Measurements from ENCODE around the gene KRABD2.

KRABD2 gene

GRCh38 chr17:8405499-8406016, 29.1 kb upstream of the KRABD2 start:
- Histone ChIP-seq H3K27me3 (replicated peaks; ENCODE audit: insufficient read depth, low read depth, low read length, poor library complexity) (peaks cover 5% of the 10 kb centered on the region), H3K4me3 (ENCODE audit: low read depth, low read length, poor library complexity, severe bottlenecking) (no peak overlapping the region), H3K9me3 (ENCODE audit: low read depth, low read length, poor library complexity, severe bottlenecking) (no peaks in the 10 kb centered on the region), H3K4me1 (ENCODE audit: insufficient read depth, low read length, poor library complexity, severe bottlenecking) (no peaks in the 10 kb centered on the region), H3K36me3 (ENCODE audit: insufficient read depth, low read length, poor library complexity, severe bottlenecking) (no peaks in the 10 kb centered on the region), H3K27ac (ENCODE audit: low read depth, low read length, poor library complexity, severe bottlenecking) (no peak overlapping the region)
- DNase-seq (ENCODE audit: low spot score) = no peak
- ChIA-PET CTCF (interaction anchor here (0.6 kb wide), 1 partner anchor 22 kb away, joined by 3 read pairs; no protein-coding TSS in a partner anchor), POLR2A (ENCODE audit: low non-redundant PET) (no interaction called here)
- no TSS peak for BruUV-seq (replicated peaks)
- no peak for TF ChIP-seq EZH2 (IDR thresholded peaks at IDR 0.05; ENCODE audit: borderline replicate concordance, low read depth, low read length, poor library complexity, severe bottlenecking)
- no peak for TF ChIP-seq CTCF (conservative IDR thresholded peaks at IDR 0.05; ENCODE audit: low read depth, low read length)
- intact Hi-C loops (cut with micrococcal nuclease; ENCODE audit: unreplicated experiment) = no loop called here

- no TSS peak for BruUV-seq (replicated peaks)
- no peak overlapping the region for H3K4me3 ChIP-seq (ENCODE audit: low read depth, low read length, poor library complexity, severe bottlenecking)
- no peaks in the 10 kb centered on the region for H3K36me3 ChIP-seq (ENCODE audit: insufficient read depth, low read length, poor library complexity, severe bottlenecking)
- ChIA-PET CTCF (interaction anchor here (0.6 kb wide), 1 partner anchor 64 kb away, joined by 5 read pairs; the partner anchor contains the start of gene ODF4), POLR2A (ENCODE audit: low non-redundant PET) (no interaction called here)
- no peaks in the 10 kb centered on the region for H3K4me1 ChIP-seq (ENCODE audit: insufficient read depth, low read length, poor library complexity, severe bottlenecking)
- no peak for DNase-seq (ENCODE audit: low spot score)
- H3K27me3 ChIP-seq (replicated peaks; ENCODE audit: insufficient read depth, low read depth, low read length, poor library complexity) = peaks cover 6% of the 10 kb centered on the region
- H3K9me3 ChIP-seq (ENCODE audit: low read depth, low read length, poor library complexity, severe bottlenecking) = no peaks in the 10 kb centered on the region
- TF ChIP-seq EZH2 (IDR thresholded peaks at IDR 0.05; ENCODE audit: borderline replicate concordance, low read depth, low read length, poor library complexity, severe bottlenecking) = no peak
- intact Hi-C loops (cut with micrococcal nuclease; ENCODE audit: unreplicated experiment) = no loop called here
- H3K27ac ChIP-seq (ENCODE audit: low read depth, low read length, poor library complexity, severe bottlenecking) = no peak overlapping the region
Measured at GRCh38 chr17:8402921-8403536, 26.5 kb upstream of the KRABD2 start.

- TF ChIP-seq CTCF (conservative IDR thresholded peaks at IDR 0.05; ENCODE audit: low read depth, low read length) (no peak), EZH2 (IDR thresholded peaks at IDR 0.05; ENCODE audit: borderline replicate concordance, low read depth, low read length, poor library complexity, severe bottlenecking) (no peak)
- peaks cover 20% of the 10 kb centered on the region for H3K27me3 ChIP-seq (replicated peaks; ENCODE audit: insufficient read depth, low read depth, low read length, poor library complexity)
- DNase-seq (ENCODE audit: low spot score) = no peak
- no peaks in the 10 kb centered on the region for H3K4me1 ChIP-seq (ENCODE audit: insufficient read depth, low read length, poor library complexity, severe bottlenecking)
- H3K27ac ChIP-seq (ENCODE audit: low read depth, low read length, poor library complexity, severe bottlenecking) = no peak overlapping the region
- CTCF ChIA-PET = no interaction called here
- POLR2A ChIA-PET (ENCODE audit: low non-redundant PET) = no interaction called here
- no peaks in the 10 kb centered on the region for H3K36me3 ChIP-seq (ENCODE audit: insufficient read depth, low read length, poor library complexity, severe bottlenecking)
- intact Hi-C loops (cut with micrococcal nuclease; ENCODE audit: unreplicated experiment) = no loop called here
- no peaks in the 10 kb centered on the region for H3K9me3 ChIP-seq (ENCODE audit: low read depth, low read length, poor library complexity, severe bottlenecking)
- BruUV-seq (replicated peaks) = no TSS peak
- no peak overlapping the region for H3K4me3 ChIP-seq (ENCODE audit: low read depth, low read length, poor library complexity, severe bottlenecking)
Measured at GRCh38 chr17:8401107-8401506, 24.6 kb upstream of the KRABD2 start.

- H3K27ac ChIP-seq (ENCODE audit: low read depth, low read length, poor library complexity, severe bottlenecking) = no peak overlapping the region
- no peak overlapping the region for H3K4me3 ChIP-seq (ENCODE audit: low read depth, low read length, poor library complexity, severe bottlenecking)
- TF ChIP-seq EZH2 (IDR thresholded peaks at IDR 0.05; ENCODE audit: borderline replicate concordance, low read depth, low read length, poor library complexity, severe bottlenecking) = no peak
- TF ChIP-seq CTCF (conservative IDR thresholded peaks at IDR 0.05; ENCODE audit: low read depth, low read length) = no peak
- DNase-seq (ENCODE audit: low spot score) = no peak
- no peaks in the 10 kb centered on the region for H3K4me1 ChIP-seq (ENCODE audit: insufficient read depth, low read length, poor library complexity, severe bottlenecking)
- peaks cover 36% of the 10 kb centered on the region for H3K27me3 ChIP-seq (replicated peaks; ENCODE audit: insufficient read depth, low read depth, low read length, poor library complexity)
- H3K9me3 ChIP-seq (ENCODE audit: low read depth, low read length, poor library complexity, severe bottlenecking) = no peaks in the 10 kb centered on the region
- ChIA-PET POLR2A (ENCODE audit: low non-redundant PET) (no interaction called here), CTCF (no interaction called here)
- no TSS peak for BruUV-seq (replicated peaks)
- no peaks in the 10 kb centered on the region for H3K36me3 ChIP-seq (ENCODE audit: insufficient read depth, low read length, poor library complexity, severe bottlenecking)
- intact Hi-C loops (cut with micrococcal nuclease; ENCODE audit: unreplicated experiment) = no loop called here
Measured at GRCh38 chr17:8398980-8399379, 22.5 kb upstream of the KRABD2 start.
